Mesothelial cell of epicardium (in vitro differentiated cells): ENCODE measurements around the gene MRGPRX3. TPM values are rescaled to one million over a fixed set of nuclear protein-coding genes. Genes with fewer than 3 reads are reported as not detected.

ENCODE experiments used
- DNase-seq, 2 experiments: peaks; one replicate each; pipeline ENCODE4 v3.0.0; 2021; ENCODE audit warnings: low spot score in 2 of 2; ENCODE audit not compliant: unreplicated experiment in 2 of 2
- H3K27ac Mint-ChIP-seq: 2 replicates; pipeline ENCODE4 v1.8.0; 2021; ENCODE audit warnings: mixed read lengths
- H3K27me3 Mint-ChIP-seq: 2 replicates; pipeline ENCODE4 v1.8.0; 2021; ENCODE audit warnings: low read depth, mixed read lengths
- H3K36me3 Mint-ChIP-seq: 2 replicates; pipeline ENCODE4 v1.8.0; 2021; ENCODE audit warnings: mixed read lengths
- H3K4me1 Mint-ChIP-seq: 2 replicates; pipeline ENCODE4 v1.8.0; 2021; ENCODE audit warnings: mixed read lengths
- H3K4me3 Mint-ChIP-seq: 2 replicates; pipeline ENCODE4 v1.8.0; 2021; ENCODE audit warnings: mild to moderate bottlenecking, moderate library complexity, mixed read lengths
- H3K9me3 Mint-ChIP-seq: 2 replicates; pipeline ENCODE4 v1.8.0; 2021; ENCODE audit warnings: mixed read lengths
- total RNA-seq: library from RNA; stranded (reverse); gene quantifications from 3 replicates; pipeline ENCODE4 v1.2.1, GENCODE V29; 2021
- TF ChIP-seq, protein P1 (sequence below): fragments of 200-600 bp; sonication (generic); IDR thresholded peaks from one replicate; pipeline ENCODE4 v1.5.0; 2021; ENCODE audit warnings: antibody characterized with exemption; ENCODE audit not compliant: unreplicated experiment

Gene MRGPRX3
- not detected in 3 replicates for total RNA-seq

DNA sequence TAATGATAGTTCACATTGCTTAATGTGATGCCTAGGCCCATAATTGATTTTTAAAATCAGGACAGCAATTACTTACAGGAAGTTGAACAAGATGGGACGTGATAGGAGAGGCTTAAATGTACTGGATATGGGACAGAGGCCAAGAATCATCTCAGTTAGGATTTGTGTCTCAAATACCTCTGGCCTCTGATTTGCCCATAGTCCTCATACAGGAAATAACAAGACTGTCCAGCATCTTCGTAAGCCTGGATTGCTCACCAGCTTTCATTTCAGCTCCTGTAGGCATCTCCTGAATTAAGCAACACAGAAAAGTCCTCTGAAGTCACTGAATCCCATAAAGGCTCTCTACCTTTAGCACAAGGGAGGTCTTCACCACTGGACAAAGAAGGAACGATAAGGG lies at the start of gene MRGPRX3:
MRGPRX3 (plus strand) TSS at position 231 of the 400 bp plus-strand sequence. CDS start 4,632 bp downstream, outside the sequence.
- H3K4me1 Mint-ChIP-seq, result no peaks in the 10 kb centered on the region
- H3K4me3 Mint-ChIP-seq, result no peak within 1 kb of the TSS
- no peak for DNase-seq
- H3K36me3 Mint-ChIP-seq, result no peaks in the 10 kb centered on the region
- H3K27me3 Mint-ChIP-seq, result peaks cover 53% of the 10 kb centered on the region
- H3K27ac Mint-ChIP-seq, result no peak within 1 kb of the TSS
- TF ChIP-seq, protein P1, sequence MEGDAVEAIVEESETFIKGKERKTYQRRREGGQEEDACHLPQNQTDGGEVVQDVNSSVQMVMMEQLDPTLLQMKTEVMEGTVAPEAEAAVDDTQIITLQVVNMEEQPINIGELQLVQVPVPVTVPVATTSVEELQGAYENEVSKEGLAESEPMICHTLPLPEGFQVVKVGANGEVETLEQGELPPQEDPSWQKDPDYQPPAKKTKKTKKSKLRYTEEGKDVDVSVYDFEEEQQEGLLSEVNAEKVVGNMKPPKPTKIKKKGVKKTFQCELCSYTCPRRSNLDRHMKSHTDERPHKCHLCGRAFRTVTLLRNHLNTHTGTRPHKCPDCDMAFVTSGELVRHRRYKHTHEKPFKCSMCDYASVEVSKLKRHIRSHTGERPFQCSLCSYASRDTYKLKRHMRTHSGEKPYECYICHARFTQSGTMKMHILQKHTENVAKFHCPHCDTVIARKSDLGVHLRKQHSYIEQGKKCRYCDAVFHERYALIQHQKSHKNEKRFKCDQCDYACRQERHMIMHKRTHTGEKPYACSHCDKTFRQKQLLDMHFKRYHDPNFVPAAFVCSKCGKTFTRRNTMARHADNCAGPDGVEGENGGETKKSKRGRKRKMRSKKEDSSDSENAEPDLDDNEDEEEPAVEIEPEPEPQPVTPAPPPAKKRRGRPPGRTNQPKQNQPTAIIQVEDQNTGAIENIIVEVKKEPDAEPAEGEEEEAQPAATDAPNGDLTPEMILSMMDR, result no peak
- peaks cover 19% of the 10 kb centered on the region for H3K9me3 Mint-ChIP-seq

DNA sequence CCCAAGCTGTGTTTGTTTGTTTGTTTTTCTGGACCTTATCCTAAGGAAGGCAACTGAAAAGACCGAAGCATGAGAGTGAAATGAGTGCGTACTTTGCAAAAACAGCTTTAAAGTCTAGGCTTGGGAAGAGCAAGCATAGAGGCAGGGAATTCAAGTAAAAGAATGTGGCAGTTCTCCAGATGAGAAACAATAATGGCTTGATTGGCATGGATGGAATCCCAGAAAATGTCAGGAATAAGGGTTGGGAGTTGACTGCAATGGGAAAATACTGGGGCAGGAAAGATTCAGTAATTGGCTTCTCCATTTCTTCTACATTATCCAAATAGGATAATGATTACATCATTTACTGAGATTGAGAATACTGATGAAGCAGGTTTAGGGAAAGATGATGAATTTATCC lies 44.0 kb upstream of the MRGPRX3 start:
- Mint-ChIP-seq H3K4me3 (no peak overlapping the region), H3K4me1 (no peaks in the 10 kb centered on the region), H3K36me3 (peaks cover 29% of the 10 kb centered on the region), H3K27me3 (no peaks in the 10 kb centered on the region), H3K27ac (no peak overlapping the region), H3K9me3 (no peaks in the 10 kb centered on the region)
- TF ChIP-seq, protein P1, result no peak
- no peak for DNase-seq

DNA sequence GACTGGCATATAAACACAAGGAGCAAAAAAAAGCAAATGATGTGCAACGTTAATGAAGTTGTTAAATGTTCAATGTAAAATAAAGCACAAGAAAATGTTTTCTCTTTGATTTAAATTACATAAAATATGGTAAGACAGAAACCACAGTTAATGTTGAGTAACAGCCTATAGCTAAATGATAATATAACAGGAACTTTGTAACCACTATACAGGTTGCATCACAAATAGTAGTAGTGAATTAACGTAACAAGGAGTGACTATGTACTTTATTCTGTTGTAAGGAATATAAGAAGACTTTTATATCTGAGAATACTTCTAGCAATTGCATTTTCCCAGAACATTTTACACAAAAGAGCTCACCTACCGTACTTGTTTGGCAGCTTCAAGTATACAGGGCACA lies 43.4 kb upstream of the MRGPRX3 start:
- TF ChIP-seq, protein P1, result no peak
- no peak overlapping the region for H3K27ac Mint-ChIP-seq
- no peak for DNase-seq
- H3K4me3 Mint-ChIP-seq, result no peak overlapping the region
- peaks cover 27% of the 10 kb centered on the region for H3K36me3 Mint-ChIP-seq
- H3K27me3 Mint-ChIP-seq, result no peaks in the 10 kb centered on the region
- no peaks in the 10 kb centered on the region for H3K4me1 Mint-ChIP-seq
- H3K9me3 Mint-ChIP-seq, result no peaks in the 10 kb centered on the region

DNA sequence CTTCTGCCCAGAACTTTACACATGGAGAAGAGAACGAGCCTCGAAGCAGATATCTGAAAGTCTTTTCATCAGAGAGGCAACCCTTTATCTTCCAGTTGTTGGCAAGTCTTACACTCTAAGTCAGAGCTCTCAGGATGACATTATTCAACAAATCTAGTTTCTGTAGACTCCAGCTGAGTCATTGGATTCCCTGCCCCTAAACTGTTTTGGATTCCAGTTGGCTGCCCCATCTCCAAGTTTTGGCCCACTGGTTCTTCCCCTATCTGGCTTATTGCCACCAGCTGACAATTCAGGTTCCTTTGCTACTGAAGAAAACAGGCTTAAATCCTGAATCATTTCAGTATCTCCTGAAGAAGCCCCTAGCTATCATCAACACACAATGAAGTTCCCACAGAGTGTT lies 40.6 kb upstream of the MRGPRX3 start:
- no peak for DNase-seq
- no peaks in the 10 kb centered on the region for H3K4me1 Mint-ChIP-seq
- no peaks in the 10 kb centered on the region for H3K9me3 Mint-ChIP-seq
- no peak overlapping the region for H3K27ac Mint-ChIP-seq
- H3K36me3 Mint-ChIP-seq, result peaks cover 32% of the 10 kb centered on the region
- TF ChIP-seq, protein P1, result no peak
- no peaks in the 10 kb centered on the region for H3K27me3 Mint-ChIP-seq
- no peak overlapping the region for H3K4me3 Mint-ChIP-seq

DNA sequence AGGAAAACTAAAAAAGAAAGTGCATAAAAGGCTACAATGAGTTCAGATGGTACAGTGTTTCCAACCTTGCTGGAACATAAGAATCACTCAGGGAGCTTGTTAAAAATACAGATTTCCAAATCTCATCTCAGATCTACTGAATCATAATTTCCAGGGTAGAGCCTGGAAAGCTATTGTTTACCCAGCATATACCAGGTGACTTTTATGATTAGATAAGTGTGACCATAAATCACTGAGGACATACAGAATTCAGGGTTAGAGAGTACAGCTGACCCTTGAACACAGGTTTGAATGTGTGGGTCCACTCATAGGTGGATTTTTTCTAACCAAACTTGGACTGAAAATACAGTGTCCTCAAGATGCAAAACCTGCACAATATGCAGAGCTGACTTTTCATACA lies 38.4 kb upstream of the MRGPRX3 start:
- H3K27ac Mint-ChIP-seq, result no peak overlapping the region
- H3K4me3 Mint-ChIP-seq, result no peak overlapping the region
- H3K27me3 Mint-ChIP-seq, result no peaks in the 10 kb centered on the region
- no peak for DNase-seq
- no peaks in the 10 kb centered on the region for H3K9me3 Mint-ChIP-seq
- no peaks in the 10 kb centered on the region for H3K4me1 Mint-ChIP-seq
- H3K36me3 Mint-ChIP-seq, result peaks cover 20% of the 10 kb centered on the region
- TF ChIP-seq, protein P1, result no peak
